IMR-90 (cell line): ENCODE results near the gene AP2A1. TPM values are rescaled to one million over a fixed set of nuclear protein-coding genes. Genes with fewer than 3 reads are reported as not detected.

Experiments
- ATAC-seq: fragments of 200-7000 bp; cut with Tn5 transposase; 2 replicates; pipeline ENCODE4 v1.9.1; 2020; ENCODE audit warnings: low read depth, mild to moderate bottlenecking, moderate library complexity
- BruUV-seq: library from RNA; stranded (reverse); fragments of 400-500 nt; replicated peaks from 2 replicates; lab custom pipeline; 2021; lab: Mats Ljungman, UMichigan
- CTCF ChIA-PET: fragments of 300-600 bp; formaldehyde crosslinking; extraction: SDS; loops from one replicate; lab custom pipeline; 2021; ENCODE audit warnings: antibody characterized with exemption; lab: Yijun Ruan, JAX
- POLR2A ChIA-PET: fragments of 300-600 bp; sonication (Branson Sonifier 250); formaldehyde crosslinking; loops from one replicate; lab custom pipeline; 2022; ENCODE audit warnings: antibody characterized with exemption; ENCODE audit not compliant: unreplicated experiment; lab: Charles Lee
- DNase-seq: peaks from one replicate; pipeline ENCODE4 v3.0.0; 2013
- H2AFZ ChIP-seq: replicated peaks from 2 replicates; pipeline ENCODE3; 2013; ENCODE audit warnings: low read length, mild to moderate bottlenecking; ENCODE audit not compliant: poor library complexity
- H2AK5ac ChIP-seq: 2 replicates; pipeline ENCODE4 v1.6.1; 2013; ENCODE audit warnings: low read depth, low read length, inconsistent platforms
- H2AK9ac ChIP-seq: replicated peaks from 2 replicates; pipeline ENCODE3; 2013; ENCODE audit warnings: mild to moderate bottlenecking, low read depth, low read length, moderate library complexity; ENCODE audit not compliant: poor library complexity
- H2BK120ac ChIP-seq: 2 replicates; pipeline ENCODE4 v1.6.1; 2013; ENCODE audit warnings: low read depth, low read length, inconsistent platforms
- H2BK15ac ChIP-seq: 3 replicates; pipeline ENCODE4 v1.6.1; 2013; ENCODE audit warnings: low read depth, low read length, inconsistent platforms
- H2BK20ac ChIP-seq: 2 replicates; pipeline ENCODE4 v1.6.1; 2013; ENCODE audit warnings: low read depth, mild to moderate bottlenecking, inconsistent platforms, low read length, moderate library complexity
- H2BK5ac ChIP-seq: 2 replicates; pipeline ENCODE4 v1.6.1; 2013; ENCODE audit warnings: mild to moderate bottlenecking, low read depth, low read length, inconsistent platforms; ENCODE audit not compliant: poor library complexity, severe bottlenecking
- H3K14ac ChIP-seq: replicated peaks from 2 replicates; pipeline ENCODE4 v1.6.1; 2013; ENCODE audit warnings: low read depth, low read length, inconsistent platforms
- H3K18ac ChIP-seq: 2 replicates; pipeline ENCODE4 v1.6.1; 2013; ENCODE audit warnings: low read depth, low read length, control low read depth
- H3K23ac ChIP-seq: 2 replicates; pipeline ENCODE4 v1.6.1; 2013; ENCODE audit warnings: low read depth, low read length, inconsistent platforms
- H3K27ac ChIP-seq: 2 replicates; pipeline ENCODE4 v1.5.1; 2013; ENCODE audit warnings: mild to moderate bottlenecking, control low read depth, low read length; ENCODE audit not compliant: insufficient read depth
- H3K27me3 ChIP-seq: 2 replicates; pipeline ENCODE4 v1.6.1; 2013; ENCODE audit warnings: low read length; ENCODE audit not compliant: control insufficient read depth, insufficient read depth
- H3K36me3 ChIP-seq: 2 replicates; pipeline ENCODE4 v1.6.1; 2013; ENCODE audit warnings: low read length, mixed read lengths; ENCODE audit not compliant: control insufficient read depth, insufficient read depth
- H3K4ac ChIP-seq: 2 replicates; pipeline ENCODE4 v1.6.1; 2013; ENCODE audit warnings: low read depth, low read length, inconsistent platforms
- H3K4me1 ChIP-seq: 2 replicates; pipeline ENCODE4 v1.6.1; 2013; ENCODE audit warnings: low read length, mixed read lengths; ENCODE audit not compliant: control insufficient read depth, insufficient read depth
- H3K4me2 ChIP-seq: 2 replicates; pipeline ENCODE4 v1.6.1; 2013; ENCODE audit warnings: low read depth, mild to moderate bottlenecking, control low read depth, low read length, moderate library complexity
- H3K4me3 ChIP-seq: 2 replicates; pipeline ENCODE4 v1.5.1; 2013; ENCODE audit warnings: low read depth, mild to moderate bottlenecking, control low read depth, low read length, moderate library complexity; ENCODE audit not compliant: insufficient read depth
- H3K56ac ChIP-seq: 2 replicates; pipeline ENCODE4 v1.6.1; 2013; ENCODE audit warnings: low read length, inconsistent platforms; ENCODE audit not compliant: insufficient read depth; ENCODE audit errors: extremely low read depth
- H3K79me1 ChIP-seq, 2 experiments: 2 replicates each; pipeline ENCODE4 v1.6.1; 2013; ENCODE audit warnings: low read length in 2 of 2, inconsistent platforms in 1 of 2, low read depth in 1 of 2
- H3K9ac ChIP-seq: 2 replicates; pipeline ENCODE4 v1.6.1; 2013; ENCODE audit warnings: low read depth, low read length, control low read depth
- H3K9me1 ChIP-seq: 2 replicates; pipeline ENCODE4 v1.6.1; 2013; ENCODE audit warnings: low read length, inconsistent platforms; ENCODE audit not compliant: insufficient read depth
- H3K9me3 ChIP-seq: 2 replicates; pipeline ENCODE4 v1.6.1; 2013; ENCODE audit warnings: low read length; ENCODE audit not compliant: control insufficient read depth, insufficient read depth
- H4K20me1 ChIP-seq: 2 replicates; pipeline ENCODE4 v1.6.1; 2013; ENCODE audit warnings: low read length, inconsistent platforms; ENCODE audit not compliant: insufficient read depth
- H4K5ac ChIP-seq: 2 replicates; pipeline ENCODE4 v1.6.1; 2013; ENCODE audit warnings: mild to moderate bottlenecking, low read depth, low read length, control low read depth
- H4K8ac ChIP-seq, 2 experiments: 2 replicates each; pipeline ENCODE4 v1.6.1; 2013; ENCODE audit warnings: low read depth in 2 of 2, low read length in 2 of 2, control low read depth in 1 of 2, inconsistent platforms in 1 of 2
- H4K91ac ChIP-seq: 2 replicates; pipeline ENCODE4 v1.6.1; 2013; ENCODE audit warnings: low read depth, low read length, inconsistent platforms; ENCODE audit not compliant: insufficient read depth
- BHLHE40 ChIP-seq: fragments of 150-350 bp; IDR thresholded peaks from 2 replicates; pipeline ENCODE4 v1.6.1; 2016; ENCODE audit warnings: mild to moderate bottlenecking, low read depth, low read length
- CEBPB ChIP-seq: IDR thresholded peaks from 2 replicates; pipeline ENCODE4 v1.6.1; 2012; ENCODE audit warnings: low read depth, low read length, improper control_type of control experiment
- FOS ChIP-seq: fragments of 150-350 bp; IDR thresholded peaks from 2 replicates; pipeline ENCODE4 v1.6.1; 2016; ENCODE audit warnings: low read depth, low read length
- MAZ ChIP-seq: IDR thresholded peaks from 2 replicates; pipeline ENCODE4 v1.6.1; 2012; ENCODE audit warnings: low read depth, mild to moderate bottlenecking, low read length, improper control_type of control experiment, moderate library complexity, borderline replicate concordance
- MXI1 ChIP-seq: IDR thresholded peaks from 2 replicates; pipeline ENCODE4 v1.6.1; 2012; ENCODE audit warnings: low read depth, mild to moderate bottlenecking, low read length, moderate library complexity, borderline replicate concordance
- WGBS, 2 experiments: methylation state at CpG; one replicate each; pipeline versions ENCODE4 v1.1.5 to v1.1.7; 2013; ENCODE audit warnings: missing lambda C conversion rate in 2 of 2; ENCODE audit not compliant: insufficient read length in 1 of 2; ENCODE audit errors: extremely low coverage in 2 of 2; 5-methylcytosine and 5-hydroxymethylcytosine counted together
- dilution Hi-C: fragments of 300-500 bp; cut with HindIII; formaldehyde crosslinking; loops from one replicate; pipeline ENCODE4 v1.14.3; 2018; ENCODE audit warnings: low sequenced_read_pairs; ENCODE audit not compliant: unreplicated experiment
- in situ Hi-C: fragments of 300-500 bp; cut with MboI; formaldehyde crosslinking; loops from 3 replicates; pipeline ENCODE4 v1.14.3; 2019; ENCODE audit warnings: low sequenced_read_pairs, inconsistent platforms, mixed read lengths
- intact Hi-C: fragments of 100-400 bp; cut with micrococcal nuclease; formaldehyde crosslinking; loops from 2 replicates; pipeline ENCODE4 v1.10.0; 2022
- polyA plus RNA-seq, 3 experiments: library from polyadenylated mRNA; depleted of rRNA; stranded (reverse); fragments of >200 nt; gene quantifications; 2 replicates each; pipeline ENCODE4 v1.2.3, GENCODE V29; 2012; ENCODE audit warnings: low replicate concordance in 1 of 3
- total RNA-seq: library from RNA; depleted of rRNA; stranded (reverse); fragments of >200 nt; gene quantifications from 2 replicates; pipeline ENCODE4 v1.2.3, GENCODE V29; 2012

The AP2A1 gene
- total and polyA plus RNA-seq, 2 of the 4 experiments (the other 2 are of a cell fraction), result 40.7 to 122 TPM

DNA sequence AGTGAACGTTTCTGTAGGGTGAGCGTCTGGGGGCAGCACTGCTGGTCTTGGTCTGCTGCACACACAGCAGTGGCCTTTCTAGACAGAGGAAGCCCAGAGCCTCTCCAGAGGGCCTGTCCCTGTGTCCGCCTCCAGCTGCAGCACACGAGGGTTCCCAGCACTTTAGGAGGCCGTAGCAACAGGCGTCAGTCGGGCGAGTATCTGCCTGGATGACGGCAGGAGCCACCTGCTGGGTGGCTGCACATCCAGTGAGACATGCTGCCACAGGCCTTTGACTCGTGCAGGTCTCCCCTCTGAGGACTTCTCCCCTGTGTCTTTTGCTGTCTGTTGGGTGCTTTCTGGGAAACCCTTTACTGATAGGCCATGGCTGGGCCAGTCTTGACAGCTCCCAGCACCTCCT is 22.1 kb downstream of the AP2A1 start:
- no peak overlapping the region for H4K5ac ChIP-seq
- TF ChIP-seq MAZ, result no peak
- TF ChIP-seq MXI1, result no peak
- no peak for TF ChIP-seq CEBPB
- TF ChIP-seq FOS, result no peak
- TF ChIP-seq BHLHE40, result no peak
- no peak overlapping the region for H2BK120ac ChIP-seq
- no peak overlapping the region for H3K18ac ChIP-seq
- no peak overlapping the region for H3K9ac ChIP-seq
- no peak overlapping the region for H2AK5ac ChIP-seq
- no peaks in the 10 kb centered on the region for H3K27me3 ChIP-seq
- no peak overlapping the region for H2AK9ac ChIP-seq
- peaks cover 7% of the 10 kb centered on the region for H3K4me1 ChIP-seq
- H3K4me3 ChIP-seq, result no peak overlapping the region
- H4K91ac ChIP-seq, result no peak overlapping the region
- H3K56ac ChIP-seq, result no peak overlapping the region
- in situ Hi-C loops, result no loop called here
- no peak overlapping the region for H3K4me2 ChIP-seq
- ChIA-PET CTCF (no interaction called here), POLR2A (no interaction called here)
- no peaks in the 10 kb centered on the region for H3K9me3 ChIP-seq
- no peak for DNase-seq
- no peak overlapping the region for H3K4ac ChIP-seq
- H4K20me1 ChIP-seq, result peaks cover 28% of the 10 kb centered on the region
- 96% methylated on average over 9 of the region's 10 CpGs; no CpG with 5 or more reads in 1 of the 2 experiments for WGBS, 2 experiments
- no peak overlapping the region for H2BK15ac ChIP-seq
- peaks cover 7% of the 10 kb centered on the region; the same call in 1 of the 2 replicates for H3K9me1 ChIP-seq
- H3K79me1 ChIP-seq, result peaks cover 15 to 54% of the 10 kb centered on the region in 2 experiments
- H2BK20ac ChIP-seq, result no peak overlapping the region
- dilution Hi-C loops, result no loop called here
- peaks cover 47% of the 10 kb centered on the region for H3K36me3 ChIP-seq
- BruUV-seq, result no TSS peak
- no peak overlapping the region for H3K14ac ChIP-seq
- no peak overlapping the region for H4K8ac ChIP-seq
- H3K23ac ChIP-seq, result no peak overlapping the region
- H2AFZ ChIP-seq, result no peak overlapping the region
- H3K27ac ChIP-seq, result no peak overlapping the region
- ATAC-seq, result no peak
- no peak overlapping the region for H2BK5ac ChIP-seq
- intact Hi-C loops, result no loop called here
